Measurements from ENCODE around the gene GRIN3B.

The GRIN3B gene

DNA sequence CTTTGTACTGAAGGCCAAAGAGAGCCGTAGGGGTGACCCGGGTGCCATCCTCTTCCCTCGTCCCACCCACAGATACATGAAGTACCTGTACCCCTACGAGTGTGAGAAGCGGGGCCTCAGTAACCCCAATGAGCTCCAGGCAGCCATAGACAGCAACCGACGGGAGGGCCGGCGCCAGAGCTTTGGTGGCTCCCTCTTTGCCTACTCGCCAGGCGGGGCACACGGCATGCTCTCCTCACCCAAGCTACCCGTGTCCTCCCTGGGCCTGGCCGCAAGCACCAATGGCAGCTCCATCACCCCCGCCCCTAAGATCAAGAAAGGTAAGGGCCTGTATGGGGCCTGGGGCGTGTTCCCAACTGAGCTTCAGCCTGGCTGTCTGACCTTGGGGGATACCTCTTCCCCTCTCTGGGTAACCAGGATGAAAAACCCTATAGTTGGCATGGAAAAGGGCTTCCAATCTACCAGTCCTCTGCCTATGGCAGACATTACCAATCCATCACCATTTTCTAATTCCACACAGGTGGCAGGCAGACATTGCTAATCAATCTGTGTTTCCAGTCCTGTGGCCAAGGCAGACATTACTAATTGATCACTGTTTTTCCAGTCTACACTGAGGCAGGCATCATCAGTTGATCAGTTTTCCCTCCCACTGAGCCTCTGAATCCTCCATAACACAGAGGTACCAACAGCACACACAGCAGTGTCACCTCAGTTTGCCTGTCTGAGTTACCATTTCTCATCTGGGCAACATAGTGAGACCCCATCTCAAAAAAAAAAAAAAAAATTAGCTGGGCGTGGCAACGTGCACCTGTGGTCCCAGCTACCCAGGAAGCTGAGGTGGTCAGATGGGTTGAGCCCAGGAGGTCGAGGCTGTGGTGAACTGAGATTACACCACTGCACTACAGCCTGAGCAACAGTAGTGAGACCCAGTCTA is 35.2 kb upstream of the GRIN3B start:
- DNase-seq, result no peak

DNA sequence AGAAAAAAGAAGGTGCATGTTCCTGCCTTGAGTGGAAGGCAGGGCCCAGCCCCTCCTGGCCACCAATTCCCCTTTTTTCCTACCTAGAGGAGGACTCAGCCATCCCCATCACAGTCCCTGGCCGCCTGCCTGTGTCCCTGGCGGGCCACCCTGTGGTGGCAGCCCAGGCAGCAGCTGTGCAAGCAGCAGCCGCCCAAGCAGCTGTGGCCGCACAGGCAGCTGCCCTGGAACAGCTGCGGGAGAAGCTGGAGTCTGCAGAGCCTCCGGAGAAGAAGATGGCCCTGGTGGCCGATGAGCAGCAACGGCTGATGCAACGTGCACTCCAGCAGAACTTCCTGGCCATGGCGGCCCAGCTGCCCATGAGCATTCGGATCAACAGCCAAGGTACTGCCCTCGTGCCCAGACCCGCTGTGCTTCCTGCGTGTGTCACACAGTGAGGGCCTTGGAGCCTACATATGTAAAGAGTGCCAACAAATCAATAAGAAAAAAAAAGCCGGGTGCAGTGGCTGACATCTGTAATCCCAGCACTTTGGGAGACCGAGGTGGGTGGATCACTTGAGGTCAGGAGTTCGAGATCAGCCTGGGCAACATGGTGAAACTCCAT is 33.6 kb upstream of the GRIN3B start:
- DNase-seq, result no peak

DNA sequence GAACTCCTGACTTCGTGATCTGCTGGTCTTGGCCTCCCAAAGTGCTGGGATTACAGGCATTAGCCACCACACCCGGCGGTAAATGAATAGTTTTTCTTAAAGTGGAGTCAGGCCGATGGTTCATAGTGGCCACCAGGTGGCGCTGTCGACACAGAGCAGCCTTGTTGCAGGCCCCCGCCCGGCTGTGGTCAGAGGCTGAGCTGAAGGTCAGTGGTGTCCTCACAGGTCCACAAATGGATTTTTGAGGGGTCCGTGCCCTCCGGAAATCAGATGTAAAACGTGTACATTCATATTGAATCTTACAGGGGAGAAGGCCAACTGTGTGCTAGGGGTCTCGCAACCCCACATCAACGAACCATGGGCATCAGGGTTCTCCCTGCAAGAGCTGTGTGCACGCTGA is 29.5 kb upstream of the GRIN3B start:
- peak; percentile 31 for DNase-seq

DNA sequence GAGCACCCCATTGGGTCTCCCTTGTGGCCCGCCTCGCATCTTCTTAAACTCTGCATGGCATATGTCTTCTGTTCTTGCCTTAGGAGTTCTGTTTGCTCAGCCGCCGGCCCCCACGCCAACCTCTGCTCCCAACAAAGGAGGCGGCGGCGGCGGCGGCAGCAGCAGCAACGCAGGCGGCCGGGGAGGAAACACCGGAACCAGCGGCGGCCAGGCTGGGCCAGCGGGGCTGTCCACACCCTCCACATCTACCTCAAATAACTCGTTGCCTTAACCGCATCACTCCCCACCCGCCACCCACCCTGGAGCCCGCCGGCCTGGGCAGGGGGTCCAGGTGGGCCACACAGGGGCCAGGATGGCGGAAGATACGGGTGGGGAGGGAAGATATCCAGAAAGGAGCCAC is 28.4 kb upstream of the GRIN3B start:
- DNase-seq, result no peak

DNA sequence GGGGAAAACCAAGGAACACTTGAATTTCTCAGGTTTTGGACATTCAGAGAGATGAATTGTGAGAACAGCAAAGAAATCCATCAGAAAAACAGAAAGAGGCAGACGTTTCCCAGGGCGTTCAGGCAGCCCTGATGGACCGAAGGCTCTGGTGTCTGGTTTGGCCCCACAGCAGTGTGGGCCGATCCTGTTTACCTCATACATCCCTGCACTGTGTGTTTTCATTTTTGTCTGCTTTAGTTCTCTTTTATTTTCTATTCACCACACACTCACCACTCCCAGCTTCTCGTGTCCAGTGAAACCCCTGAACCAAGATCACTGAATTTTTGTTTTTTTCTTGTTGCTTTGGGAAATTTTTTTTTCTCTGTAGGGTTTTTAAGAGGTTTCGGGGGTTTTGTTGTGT is 27.9 kb upstream of the GRIN3B start:
- DNase-seq, result no peak

DNA sequence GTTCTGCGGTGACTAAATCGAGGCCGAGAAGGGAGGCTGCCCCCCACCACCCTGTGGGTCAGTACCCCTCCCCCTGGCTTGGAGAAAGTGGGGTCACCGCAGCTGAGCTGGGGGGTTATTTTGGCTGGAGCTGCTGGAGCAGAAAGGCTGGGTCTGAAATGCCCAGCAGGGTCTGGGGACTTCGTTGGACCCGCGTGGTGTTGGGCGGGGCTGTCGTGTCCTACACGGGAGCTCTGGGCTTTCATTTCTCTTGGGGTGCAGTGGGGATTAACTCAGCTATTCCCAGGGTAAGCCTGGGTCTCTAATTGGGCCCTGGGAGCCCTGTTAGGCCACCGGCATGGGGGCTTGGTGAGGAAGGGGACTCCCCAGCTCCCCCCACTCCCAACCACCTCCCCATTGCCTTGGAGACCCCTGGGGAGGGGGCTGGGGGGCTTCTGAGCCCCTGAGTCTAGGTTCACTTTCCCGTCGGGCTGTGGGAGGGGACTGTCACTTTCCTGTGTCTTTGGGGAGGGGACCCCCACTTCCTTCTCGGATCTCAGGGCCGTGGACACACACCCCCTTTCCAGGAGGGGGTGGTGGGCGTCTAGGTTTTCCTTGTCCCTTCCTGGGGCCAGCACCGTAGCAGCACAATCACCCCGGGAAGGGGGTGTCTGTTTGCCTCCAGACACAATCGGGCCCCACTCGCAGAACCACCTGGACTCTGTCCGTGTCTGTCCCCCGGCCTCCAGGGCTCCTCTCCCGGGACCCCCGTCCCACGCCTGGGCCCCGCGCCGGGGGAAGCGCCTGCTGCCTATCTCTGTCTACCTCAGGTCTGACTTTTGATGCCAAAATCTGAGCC is 26.3 kb upstream of the GRIN3B start:
- no peak for DNase-seq

DNA sequence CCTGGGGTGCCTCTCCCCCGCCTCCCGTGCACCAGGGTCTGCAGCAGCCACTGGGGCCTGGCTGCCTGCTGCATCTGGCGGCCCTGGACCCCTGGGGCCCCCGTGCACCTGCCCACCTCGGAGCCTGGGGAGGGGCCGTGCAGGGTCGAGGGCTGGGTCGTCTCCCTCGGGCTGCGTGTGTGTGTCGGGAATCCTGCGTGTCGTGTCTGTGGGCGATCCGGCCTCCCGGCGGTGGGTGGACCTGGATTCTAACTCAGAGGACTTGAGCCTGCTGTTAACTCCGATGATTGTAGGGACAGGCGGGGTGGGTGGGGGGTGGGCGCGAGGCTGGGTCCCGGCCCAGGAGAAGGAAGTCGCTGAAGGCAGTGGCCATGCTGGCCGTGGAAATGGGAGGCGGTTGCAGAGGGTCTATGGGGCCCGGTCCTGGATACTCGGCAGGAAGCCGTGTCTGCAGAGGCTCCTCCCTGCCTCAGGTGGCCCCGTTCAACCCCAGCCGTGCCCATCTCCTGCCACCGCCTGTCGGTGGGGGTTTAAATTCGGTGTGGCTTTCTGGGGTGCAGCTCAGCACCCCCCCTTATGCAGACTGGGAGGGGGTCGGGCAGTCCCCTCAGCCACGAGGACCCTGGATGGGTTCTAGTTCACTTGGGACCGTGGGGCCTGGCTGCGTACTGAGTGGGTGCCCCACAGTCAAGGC is 25.5 kb upstream of the GRIN3B start:
- no peak for DNase-seq

DNA sequence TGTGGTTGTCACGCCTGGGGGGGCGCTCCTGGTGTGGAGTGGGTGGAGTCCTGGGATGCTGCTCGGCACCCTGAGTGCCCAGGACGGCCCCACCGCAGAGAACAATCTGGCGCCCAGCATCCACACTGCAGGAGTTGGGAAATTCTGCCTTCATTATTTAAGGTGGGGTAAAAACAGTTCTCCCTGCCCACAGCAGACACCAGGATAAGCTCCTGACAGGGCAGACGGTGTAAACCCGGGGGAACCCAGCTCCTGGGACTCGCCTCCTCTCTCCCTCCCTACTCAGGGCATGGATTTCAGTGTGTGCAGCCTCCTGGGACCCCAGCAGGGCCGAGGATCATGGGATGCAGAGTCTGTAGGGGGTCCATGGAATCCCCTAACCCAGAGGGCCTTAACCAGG is 23.7 kb upstream of the GRIN3B start:
- no peak for DNase-seq

DNA sequence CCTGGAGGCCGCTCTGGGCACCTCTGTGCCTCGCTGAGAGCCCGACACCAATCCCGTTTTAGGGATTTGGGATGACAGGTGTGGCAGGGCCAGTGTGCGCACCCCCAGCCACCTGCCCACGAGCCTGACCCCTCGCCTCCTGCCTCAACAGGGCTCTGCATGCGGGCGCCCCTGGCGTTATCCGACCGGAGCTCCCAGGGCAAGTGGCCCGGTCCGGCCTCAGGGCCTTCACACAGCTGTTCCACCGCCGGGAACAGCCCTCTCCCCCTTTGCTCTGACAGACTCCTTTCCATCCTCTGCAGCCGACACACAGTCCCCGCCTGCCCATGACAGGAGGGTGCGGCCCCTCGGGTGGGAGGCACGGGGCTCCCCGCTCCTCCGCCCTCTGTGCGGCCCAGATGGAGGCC is 23.2 kb upstream of the GRIN3B start:
- no peak for DNase-seq

DNA sequence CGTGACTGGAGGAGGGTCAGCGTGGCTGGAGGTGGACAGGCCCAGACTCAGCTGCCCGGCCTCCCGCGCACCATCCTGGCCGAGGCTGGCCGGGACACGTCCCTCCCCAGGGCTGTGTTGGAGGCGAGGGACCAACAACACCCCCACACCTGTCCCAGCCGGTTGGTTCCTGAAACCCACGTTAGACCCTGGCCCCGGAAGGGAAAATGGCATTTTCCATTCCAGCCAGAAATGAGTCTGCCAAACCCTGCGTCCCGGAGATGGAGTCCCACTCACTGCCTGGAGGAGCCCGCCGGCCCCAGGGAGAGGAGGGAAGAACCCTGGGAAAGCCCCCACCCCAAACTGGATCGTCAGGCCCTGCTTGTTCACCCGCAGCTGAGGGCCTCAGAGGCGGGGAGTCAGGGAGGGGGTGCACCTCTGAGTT is 20.9 kb upstream of the GRIN3B start:
- no peak for DNase-seq

DNA sequence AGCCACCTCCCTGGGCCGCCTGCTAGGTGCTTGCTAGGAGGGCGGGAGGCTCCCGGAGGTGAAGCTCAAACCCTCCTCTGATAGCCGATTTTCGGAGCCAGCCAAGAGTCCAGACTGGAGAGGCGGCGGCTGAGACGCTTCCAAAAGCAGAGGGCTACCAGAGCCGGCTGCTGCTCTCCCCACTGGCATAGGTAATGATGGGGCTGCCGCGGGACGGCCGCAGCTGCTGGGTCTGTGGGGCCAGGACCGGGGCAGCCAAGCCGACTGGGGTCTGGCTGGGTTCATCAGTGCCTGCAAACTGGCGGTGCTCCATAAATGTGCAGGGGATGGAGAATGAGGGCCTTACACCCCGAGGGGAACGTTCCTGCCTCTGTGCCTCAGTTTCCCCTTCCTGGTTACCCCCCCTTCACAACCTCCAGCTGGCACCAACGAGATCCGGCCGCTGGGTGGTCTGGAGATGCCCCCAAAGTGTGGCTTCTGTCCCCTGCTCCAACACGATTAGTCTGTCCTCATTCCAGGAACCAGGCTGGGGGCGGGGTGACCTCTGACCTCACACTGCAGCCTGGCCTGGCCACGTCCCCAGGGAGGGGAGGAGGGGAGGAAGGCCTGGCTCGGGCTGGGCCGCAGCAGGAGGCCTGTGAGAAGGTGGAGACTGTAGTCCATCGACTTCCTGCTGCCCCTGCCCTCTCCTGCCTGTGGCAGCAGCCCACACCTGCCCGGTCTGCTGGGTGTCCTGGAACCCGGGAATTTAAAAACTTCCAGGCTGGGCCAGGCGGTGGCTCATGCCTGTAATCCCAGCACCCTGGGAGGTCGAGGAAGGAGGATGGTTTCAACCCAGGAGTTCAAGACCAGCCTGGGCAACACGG is 19.9 kb upstream of the GRIN3B start:
- no peak for DNase-seq

DNA sequence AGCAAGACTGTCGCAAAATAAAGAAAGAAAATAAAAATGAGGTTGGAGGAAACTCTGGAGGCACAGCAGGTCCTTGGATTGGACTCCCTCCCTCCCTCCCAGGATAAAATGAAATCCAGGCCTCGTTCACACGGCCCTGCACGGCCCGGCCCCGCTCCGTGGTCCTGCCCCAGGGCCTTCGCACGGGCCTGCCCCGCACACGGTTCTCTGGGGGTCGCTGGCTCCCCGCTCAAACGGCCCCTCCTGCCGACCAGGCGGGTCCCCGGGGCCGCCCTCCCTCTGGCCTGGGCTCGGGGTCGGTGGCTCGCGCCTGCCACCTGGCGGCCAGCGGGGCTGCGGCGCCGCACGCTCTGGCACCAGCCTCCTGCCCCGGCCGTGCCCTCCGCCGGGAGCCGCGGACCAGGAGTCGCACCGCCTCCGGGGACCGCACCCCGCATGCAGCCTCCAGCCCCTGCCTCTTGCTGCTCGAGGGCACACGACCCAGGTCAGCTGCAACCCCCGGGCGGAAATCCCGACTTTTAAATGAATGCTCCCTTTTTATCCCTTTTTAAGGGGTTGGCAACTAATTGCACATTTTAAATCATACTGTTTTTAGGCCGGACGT is 17.6 kb upstream of the GRIN3B start:
- DNase-seq, result peak; percentile 83

DNA sequence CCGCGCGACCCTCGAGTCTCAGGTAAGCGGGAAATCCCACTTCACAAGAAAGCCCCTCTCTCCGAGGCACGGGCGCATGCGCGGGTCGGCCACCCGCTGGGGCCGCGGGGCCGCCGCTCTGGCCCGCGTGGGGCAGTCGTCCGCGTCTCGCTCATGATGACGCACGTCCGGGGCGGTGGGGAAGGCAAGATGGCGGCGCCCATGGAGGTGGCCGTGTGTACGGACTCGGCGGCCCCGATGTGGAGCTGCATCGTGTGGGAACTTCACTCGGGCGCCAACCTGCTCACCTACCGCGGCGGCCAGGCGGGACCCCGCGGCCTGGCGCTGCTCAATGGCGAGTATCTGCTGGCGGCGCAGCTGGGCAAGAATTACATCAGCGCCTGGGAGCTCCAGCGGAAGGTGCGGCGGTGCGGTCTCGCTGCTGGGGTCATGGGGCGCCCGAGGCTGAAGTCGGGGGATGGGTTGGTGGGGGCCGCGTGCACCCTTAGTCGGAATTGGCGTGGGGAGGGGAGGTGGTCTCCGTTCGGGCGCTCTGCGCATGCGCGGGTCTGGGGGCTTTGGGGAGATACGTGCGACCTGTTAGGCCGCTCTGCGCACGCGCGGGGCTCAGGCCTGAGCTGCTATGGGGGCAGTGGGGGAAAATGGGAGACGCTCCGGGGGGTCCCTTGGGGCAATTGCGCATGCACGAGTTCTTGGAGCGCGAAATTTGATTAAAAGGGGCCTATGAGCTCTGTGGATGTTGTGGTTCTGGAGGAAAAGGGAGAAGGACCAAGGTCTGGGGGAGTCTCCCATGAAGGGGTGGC is 15.9 kb upstream of the GRIN3B start, which contains the start of gene WDR18:
TSS of gene WDR18 (plus strand) at position 181 of the 803 bp plus-strand sequence. CDS start at position 190, 9 bp downstream.
- peak; percentile 87 for DNase-seq

DNA sequence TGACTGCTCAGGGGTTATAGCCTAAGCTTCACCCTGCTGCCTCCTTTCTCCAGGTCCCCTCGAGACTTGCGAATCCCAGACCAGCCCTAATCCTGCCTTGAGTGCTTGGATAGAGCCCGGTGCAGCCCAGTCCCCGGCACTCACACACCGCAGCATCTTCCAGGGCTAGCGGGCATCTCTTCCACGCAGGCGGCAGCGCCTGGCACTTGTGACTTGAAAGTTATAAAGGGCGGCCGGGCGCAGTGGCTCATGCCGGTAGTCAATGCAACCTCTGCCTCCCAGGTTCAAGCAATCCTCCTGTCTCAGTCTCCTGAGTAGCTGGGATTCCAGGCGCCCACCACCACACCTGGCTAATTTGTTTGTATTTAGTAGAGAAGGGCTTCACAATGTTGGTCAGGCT is 14.1 kb upstream of the GRIN3B start:
- DNase-seq, result no peak

DNA sequence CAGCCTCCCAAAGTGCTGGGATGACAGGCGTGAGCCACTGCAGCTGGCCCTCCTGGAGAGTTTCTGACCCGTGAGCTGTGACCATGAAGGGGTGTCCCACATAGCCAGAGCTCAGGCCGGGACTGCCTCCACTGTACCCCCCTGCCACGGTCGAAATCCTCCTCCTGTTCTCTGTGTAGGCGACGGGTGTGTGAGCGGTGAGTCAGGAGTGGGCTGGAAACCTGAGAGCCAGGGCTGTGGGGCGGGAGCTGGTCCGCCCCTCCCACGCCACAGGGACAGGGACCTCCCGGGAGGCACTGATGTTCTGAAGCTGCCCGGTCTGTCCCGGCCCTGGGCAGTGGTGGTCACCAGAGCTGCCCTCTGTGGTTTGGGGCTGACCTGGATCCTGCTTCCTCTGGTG is 12.1 kb upstream of the GRIN3B start:
- no peak for DNase-seq

DNA sequence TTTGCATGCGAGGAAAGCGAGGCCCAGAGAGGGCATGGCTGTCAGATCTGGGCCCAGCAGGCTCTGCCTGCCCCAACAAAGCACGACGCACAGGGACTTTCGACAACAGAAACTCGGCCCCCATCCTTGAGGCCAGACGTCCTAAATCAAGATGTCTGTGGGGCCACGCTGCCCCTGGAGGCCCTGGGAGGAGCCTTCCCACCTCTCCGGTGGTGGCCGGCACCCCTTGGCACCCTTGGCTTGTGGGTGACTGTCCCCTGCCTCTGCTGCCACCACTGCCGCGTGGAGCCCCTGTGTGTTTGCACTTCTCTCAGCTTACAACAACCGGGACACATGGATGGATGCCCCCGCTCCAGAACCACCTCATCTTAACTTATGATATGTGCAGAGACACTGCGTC is 11.7 kb upstream of the GRIN3B start:
- no peak for DNase-seq

DNA sequence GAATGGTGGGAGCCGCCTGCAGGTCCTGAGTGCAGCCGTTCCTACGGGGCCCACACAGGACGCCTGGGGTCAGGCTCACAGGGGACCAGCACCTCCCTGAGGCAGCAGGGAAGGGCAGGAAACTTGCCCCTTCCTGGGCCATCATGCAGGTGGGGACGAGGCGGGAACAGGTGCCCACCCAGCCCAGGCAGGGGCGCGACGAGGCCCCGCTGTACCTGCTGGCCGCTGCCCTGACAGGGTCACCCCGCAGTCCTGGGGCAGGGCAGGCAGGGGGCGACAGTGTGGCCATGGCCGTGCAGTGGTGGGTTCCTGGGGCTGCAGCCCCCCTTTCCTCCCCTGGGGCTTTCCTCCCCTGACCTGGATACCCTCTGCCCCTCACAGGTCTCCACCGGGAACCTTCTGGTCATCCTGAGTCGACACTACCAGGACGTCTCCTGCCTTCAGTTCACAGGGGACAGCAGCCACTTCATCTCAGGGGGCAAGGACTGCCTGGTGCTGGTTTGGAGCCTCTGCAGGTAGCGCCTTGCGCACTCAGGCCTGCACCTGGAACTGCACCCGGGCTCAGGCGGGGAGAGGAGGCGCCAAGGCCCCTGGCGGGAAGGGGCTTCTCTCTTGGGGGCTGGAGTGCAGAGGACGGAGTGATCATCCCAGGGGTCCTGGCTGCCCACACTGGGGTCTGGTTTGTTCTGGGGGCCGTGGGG is 10.7 kb upstream of the GRIN3B start:
- peak; percentile 22 for DNase-seq

DNA sequence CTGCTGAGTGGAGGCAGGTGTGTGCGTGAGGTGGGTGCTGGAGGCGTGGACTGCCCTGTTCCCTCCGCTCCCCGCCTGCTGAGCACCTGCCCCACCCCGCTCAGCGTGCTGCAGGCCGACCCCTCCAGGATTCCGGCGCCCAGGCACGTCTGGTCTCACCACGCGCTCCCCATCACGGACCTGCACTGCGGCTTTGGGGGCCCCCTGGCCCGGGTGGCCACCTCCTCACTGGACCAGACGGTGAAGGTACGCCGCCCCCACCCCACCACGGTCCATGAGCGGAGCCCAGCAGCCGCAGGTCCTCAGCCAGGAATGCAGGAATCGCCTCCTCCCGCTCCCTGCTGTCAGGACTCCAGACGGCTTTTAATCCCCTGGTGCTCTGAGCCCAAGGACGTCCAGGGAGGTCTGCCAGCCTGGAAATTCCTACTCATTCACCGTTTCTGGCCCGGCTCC is 10.1 kb upstream of the GRIN3B start:
- no peak for DNase-seq

DNA sequence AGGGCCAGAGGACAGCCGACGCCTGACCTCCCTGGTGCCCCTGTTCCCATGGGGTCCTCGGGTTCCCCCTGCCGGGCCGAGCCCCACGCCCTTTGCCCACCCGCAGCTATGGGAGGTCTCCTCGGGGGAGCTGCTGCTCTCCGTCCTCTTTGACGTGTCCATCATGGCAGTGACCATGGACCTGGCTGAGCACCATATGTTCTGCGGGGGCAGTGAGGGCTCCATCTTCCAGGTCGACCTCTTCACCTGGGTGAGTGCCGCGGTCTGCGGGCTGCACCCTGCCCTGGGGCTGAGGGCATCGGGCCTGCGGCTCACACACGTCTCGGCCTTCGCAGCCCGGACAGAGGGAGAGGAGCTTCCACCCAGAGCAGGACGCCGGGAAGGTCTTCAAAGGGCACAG is 9.5 kb upstream of the GRIN3B start:
- no peak for DNase-seq

Data from activated T-cell treated with anti-CD3 and anti-CD28 coated beads, Interleukin-2, amount 50 U/mL, for 1 hour (primary cell).